Activated CD8-positive, alpha-beta memory T cell treated with anti-CD3 and anti-CD28 coated beads, Interleukin-2, amount 50 U/mL, for 48 hours (primary cell): ENCODE data around the gene ASIC2.

Source experiments
- DNase-seq: peaks from one replicate; pipeline ENCODE4 v3.0.0-alpha.2; 2020

Gene ASIC2

GRCh38 chr17:33152783-33153182 lies 140.3 kb downstream of the ASIC2 start:
- no peak for DNase-seq

GRCh38 chr17:33151565-33151964 lies 141.5 kb downstream of the ASIC2 start:
- DNase-seq = no peak

GRCh38 chr17:33145941-33146340 lies 147.2 kb downstream of the ASIC2 start:
- no peak for DNase-seq

- no peak for DNase-seq
These were observed 148.3 kb downstream of the ASIC2 start for GRCh38 chr17:33144837-33145236.

- peak; percentile 54 for DNase-seq
These were observed 150.3 kb downstream of the ASIC2 start for GRCh38 chr17:33142705-33143299.

GRCh38 chr17:33140413-33141099 lies 152.5 kb downstream of the ASIC2 start:
- DNase-seq = no peak

- DNase-seq = no peak
These were observed 154.5 kb downstream of the ASIC2 start for GRCh38 chr17:33138627-33139026.

- no peak for DNase-seq
These were observed 155.7 kb downstream of the ASIC2 start for GRCh38 chr17:33137426-33137825.

GRCh38 chr17:33135691-33136090 lies 157.4 kb downstream of the ASIC2 start:
- no peak for DNase-seq

- DNase-seq = no peak
These were observed 161.5 kb downstream of the ASIC2 start for GRCh38 chr17:33131620-33132019.

GRCh38 chr17:33127706-33128105 lies 165.4 kb downstream of the ASIC2 start:
- no peak for DNase-seq

GRCh38 chr17:33126086-33126485 lies 167.0 kb downstream of the ASIC2 start:
- DNase-seq = no peak

GRCh38 chr17:33125552-33125950 lies 167.5 kb downstream of the ASIC2 start:
- no peak for DNase-seq

GRCh38 chr17:33124871-33125551 lies 168.1 kb downstream of the ASIC2 start:
- DNase-seq = no peak

GRCh38 chr17:33124185-33124584 lies 168.9 kb downstream of the ASIC2 start:
- no peak for DNase-seq

- no peak for DNase-seq
These were observed 171.3 kb downstream of the ASIC2 start for GRCh38 chr17:33121756-33122155.

- DNase-seq = no peak
These were observed 171.8 kb downstream of the ASIC2 start for GRCh38 chr17:33121272-33121671.

- DNase-seq = no peak
These were observed 173.0 kb downstream of the ASIC2 start for GRCh38 chr17:33120103-33120502.

- DNase-seq = no peak
These were observed 174.6 kb downstream of the ASIC2 start for GRCh38 chr17:33118391-33119075.

GRCh38 chr17:33116021-33116551 lies 177.0 kb downstream of the ASIC2 start:
- no peak for DNase-seq

- no peak for DNase-seq
These were observed 177.7 kb downstream of the ASIC2 start for GRCh38 chr17:33115366-33115765.

GRCh38 chr17:33113991-33114370 lies 179.1 kb downstream of the ASIC2 start:
- DNase-seq = no peak

- DNase-seq = no peak
These were observed 179.7 kb downstream of the ASIC2 start for GRCh38 chr17:33113276-33113990.
